Measurements from ENCODE around the gene APOA5. TPM values are rescaled to one million over a fixed set of nuclear protein-coding genes. Genes with fewer than 3 reads are reported as not detected.

The APOA5 gene
- total RNA-seq, 1 donor from 2014 or later: not detected

DNA sequence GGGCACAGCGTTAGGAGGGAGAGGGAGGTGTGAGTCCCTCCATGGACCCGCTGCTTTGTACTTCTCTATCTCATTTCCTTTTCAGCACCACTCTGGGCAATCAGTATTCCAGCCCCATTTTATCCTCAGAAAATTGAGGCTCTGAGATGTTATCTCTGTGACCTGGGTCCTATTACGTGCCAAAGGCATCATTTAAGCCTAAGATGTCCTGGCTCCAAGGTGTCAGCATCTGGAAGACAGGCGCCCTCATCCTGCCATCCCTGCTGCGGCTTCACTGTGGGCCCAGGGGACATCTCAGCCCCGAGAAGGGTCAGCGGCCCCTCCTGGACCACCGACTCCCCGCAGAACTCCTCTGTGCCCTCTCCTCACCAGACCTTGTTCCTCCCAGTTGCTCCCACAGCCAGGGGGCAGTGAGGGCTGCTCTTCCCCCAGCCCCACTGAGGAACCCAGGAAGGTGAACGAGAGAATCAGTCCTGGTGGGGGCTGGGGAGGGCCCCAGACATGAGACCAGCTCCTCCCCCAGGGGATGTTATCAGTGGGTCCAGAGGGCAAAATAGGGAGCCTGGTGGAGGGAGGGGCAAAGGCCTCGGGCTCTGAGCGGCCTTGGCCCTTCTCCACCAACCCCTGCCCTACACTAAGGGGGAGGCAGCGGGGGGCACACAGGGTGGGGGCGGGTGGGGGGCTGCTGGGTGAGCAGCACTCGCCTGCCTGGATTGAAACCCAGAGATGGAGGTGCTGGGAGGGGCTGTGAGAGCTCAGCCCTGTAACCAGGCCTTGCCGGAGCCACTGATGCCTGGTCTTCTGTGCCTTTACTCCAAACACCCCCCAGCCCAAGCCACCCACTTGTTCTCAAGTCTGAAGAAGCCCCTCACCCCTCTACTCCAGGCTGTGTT is 37.2 kb upstream of the APOA5 start:
- TF ChIP-seq CTCF (IDR thresholded peaks at IDR 0.05): no peak
- no peak for TF ChIP-seq EZH2phosphoT487 (IDR thresholded peaks at IDR 0.05)
- no peak for TF ChIP-seq EZH2 (IDR thresholded peaks at IDR 0.05)
- H2AFZ ChIP-seq (replicated peaks): peak overlapping the region; percentile 57
- no peaks in the 10 kb centered on the region for H4K20me1 ChIP-seq (ENCODE audit: low read depth)
- H3K36me3 ChIP-seq: no peaks in the 10 kb centered on the region
- Mint-ChIP-seq H3K4me1 (peaks cover 9% of the 10 kb centered on the region), H3K36me3 (no peaks in the 10 kb centered on the region), H3K4me3 (no peak overlapping the region), H3K27me3 (ENCODE audit: insufficient read depth, low read depth) (no peaks in the 10 kb centered on the region), H3K9me3 (peaks cover 5% of the 10 kb centered on the region), H3K27ac (no peak overlapping the region)
- DNase-seq (ENCODE audit: low spot score): no peak
- no peak overlapping the region for H3K4me2 ChIP-seq
- H3K79me2 ChIP-seq (ENCODE audit: low read depth): no peaks in the 10 kb centered on the region
- H3K9me3 ChIP-seq (ENCODE audit: low read depth): no peaks in the 10 kb centered on the region
- H3K4me3 ChIP-seq: no peak overlapping the region
- no peak overlapping the region for H3K27ac ChIP-seq
- H3K9ac ChIP-seq: no peak overlapping the region
- peaks cover 2% of the 10 kb centered on the region for H3K27me3 ChIP-seq
- no peaks in the 10 kb centered on the region for H3F3A ChIP-seq (ENCODE audit: low read depth)
- H3K4me1 ChIP-seq: peaks cover 12% of the 10 kb centered on the region

DNA sequence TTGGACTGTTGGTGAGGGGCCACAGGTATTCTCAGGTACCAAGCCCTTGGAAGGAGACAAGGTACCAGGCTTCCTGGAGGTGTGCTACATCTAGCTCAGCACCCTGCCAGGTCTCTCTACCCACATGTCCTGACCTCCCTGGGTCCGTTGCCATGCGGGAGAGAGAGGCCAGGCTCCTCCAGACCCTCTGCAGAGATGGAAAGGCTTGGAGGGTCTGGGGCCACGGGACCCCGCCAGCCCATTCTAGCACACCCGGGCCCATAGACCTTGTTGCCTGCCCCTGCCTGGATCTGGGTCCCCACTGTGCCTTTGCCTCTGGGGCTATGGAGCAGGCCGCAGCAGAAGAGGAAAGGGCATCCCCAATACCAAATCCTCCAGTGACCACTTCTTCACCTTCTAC is 35.8 kb upstream of the APOA5 start:
- H3K27ac ChIP-seq: no peak overlapping the region
- Mint-ChIP-seq H3K27me3 (ENCODE audit: insufficient read depth, low read depth) (no peaks in the 10 kb centered on the region), H3K36me3 (no peaks in the 10 kb centered on the region), H3K4me3 (no peak overlapping the region), H3K4me1 (peaks cover 10% of the 10 kb centered on the region), H3K9me3 (peaks cover 5% of the 10 kb centered on the region), H3K27ac (no peak overlapping the region)
- H3K9ac ChIP-seq: no peak overlapping the region
- no peak for TF ChIP-seq EZH2 (IDR thresholded peaks at IDR 0.05)
- no peak for TF ChIP-seq EZH2phosphoT487 (IDR thresholded peaks at IDR 0.05)
- no peak for TF ChIP-seq CTCF (IDR thresholded peaks at IDR 0.05)
- H3K9me3 ChIP-seq (ENCODE audit: low read depth): no peaks in the 10 kb centered on the region
- H3K36me3 ChIP-seq: no peaks in the 10 kb centered on the region
- DNase-seq (ENCODE audit: low spot score): no peak
- no peak overlapping the region for H2AFZ ChIP-seq (replicated peaks)
- no peaks in the 10 kb centered on the region for H4K20me1 ChIP-seq (ENCODE audit: low read depth)
- no peaks in the 10 kb centered on the region for H3K27me3 ChIP-seq
- no peaks in the 10 kb centered on the region for H3F3A ChIP-seq (ENCODE audit: low read depth)
- peaks cover 15% of the 10 kb centered on the region for H3K4me1 ChIP-seq
- H3K79me2 ChIP-seq (ENCODE audit: low read depth): no peaks in the 10 kb centered on the region
- H3K4me2 ChIP-seq: no peak overlapping the region
- no peak overlapping the region for H3K4me3 ChIP-seq

GRCh38 chr11:116826751-116827431 is 35.2 kb upstream of the APOA5 start:
- Histone ChIP-seq H3F3A (ENCODE audit: low read depth) (no peaks in the 10 kb centered on the region), H2AFZ (replicated peaks) (no peak overlapping the region), H3K4me1 (peaks cover 15% of the 10 kb centered on the region), H3K4me2 (no peak overlapping the region), H3K9ac (no peak overlapping the region), H3K9me3 (ENCODE audit: low read depth) (no peaks in the 10 kb centered on the region), H3K36me3 (no peaks in the 10 kb centered on the region), H4K20me1 (ENCODE audit: low read depth) (no peaks in the 10 kb centered on the region), H3K27me3 (no peaks in the 10 kb centered on the region), H3K27ac (no peak overlapping the region), H3K4me3 (no peak overlapping the region), H3K79me2 (ENCODE audit: low read depth) (no peaks in the 10 kb centered on the region)
- Mint-ChIP-seq H3K27ac (no peak overlapping the region), H3K4me1 (peaks cover 10% of the 10 kb centered on the region), H3K9me3 (peaks cover under 1% of the 10 kb centered on the region), H3K27me3 (ENCODE audit: insufficient read depth, low read depth) (peaks cover 2% of the 10 kb centered on the region), H3K36me3 (no peaks in the 10 kb centered on the region), H3K4me3 (no peak overlapping the region)
- no peak for DNase-seq (ENCODE audit: low spot score)
- no peak for TF ChIP-seq CTCF (IDR thresholded peaks at IDR 0.05)
- TF ChIP-seq EZH2 (IDR thresholded peaks at IDR 0.05): no peak
- TF ChIP-seq EZH2phosphoT487 (IDR thresholded peaks at IDR 0.05): no peak

All from neural progenitor cell (in vitro differentiated cells).